CD4-positive, alpha-beta T cell treated with Interleukin-17A for 1 hour (primary cell): ENCODE data around the gene FAHD2A.
"Not testable (repeated sequence)": the region's sequence is repeated elsewhere in the genome, so short reads cannot be mapped to it uniquely, and the experiment has no call there.

ENCODE experiments used
- DNase-seq: peaks from one replicate; pipeline ENCODE4 v3.0.0-alpha.2; 2020

Gene FAHD2A

DNA sequence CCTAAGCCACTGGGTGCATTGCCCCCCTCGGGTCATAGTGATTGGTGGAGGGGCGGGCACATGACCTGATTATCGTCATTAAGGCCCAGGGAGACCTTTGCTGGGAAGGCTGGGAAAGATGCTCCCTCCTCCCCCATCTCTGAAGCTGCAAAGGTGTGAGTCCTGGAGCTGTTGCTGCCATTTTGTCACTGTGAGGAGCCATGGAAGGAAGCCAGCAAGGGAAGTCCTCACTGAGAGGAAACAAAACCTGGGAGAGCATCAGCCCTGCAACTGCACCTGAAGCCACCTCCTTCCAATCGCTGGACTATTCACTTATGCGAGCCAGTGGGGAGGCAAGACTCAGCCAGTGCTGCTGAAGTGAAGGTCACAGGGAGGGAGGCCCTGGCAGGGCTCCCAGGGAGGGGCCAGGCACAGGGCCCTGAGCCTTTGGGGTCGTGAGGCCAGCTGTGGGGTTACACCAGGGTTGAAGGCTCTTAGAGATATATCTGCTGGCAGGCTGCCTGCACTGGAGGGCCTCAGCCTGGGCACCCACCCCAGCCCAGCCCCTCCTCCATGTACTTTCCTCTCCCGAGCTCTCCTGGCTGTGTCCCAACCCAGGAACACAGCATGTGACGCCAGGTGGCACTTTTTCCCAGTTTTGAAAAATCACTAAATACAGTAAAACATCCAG lies 10.7 kb upstream of the FAHD2A start:
- no peak for DNase-seq

DNA sequence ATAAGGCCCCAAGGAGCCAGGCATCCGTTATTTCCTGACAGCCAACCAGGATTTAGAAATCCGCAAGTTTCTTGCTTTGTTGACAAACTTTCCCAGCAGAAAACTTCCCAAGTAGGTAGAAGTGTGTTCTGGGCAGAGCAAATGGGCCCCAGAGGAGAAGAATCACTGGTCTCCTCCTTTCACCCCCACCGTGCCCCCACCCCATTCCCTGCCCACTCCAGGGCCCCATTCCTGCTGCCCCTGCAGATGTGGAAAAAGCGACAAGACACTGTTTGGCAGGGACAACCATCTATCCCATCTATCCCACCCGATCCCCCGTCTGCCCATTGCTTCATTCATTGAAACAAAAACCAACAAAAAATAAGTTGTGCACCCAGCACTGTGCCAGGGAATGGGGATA lies 10.2 kb upstream of the FAHD2A start:
- no peak for DNase-seq

DNA sequence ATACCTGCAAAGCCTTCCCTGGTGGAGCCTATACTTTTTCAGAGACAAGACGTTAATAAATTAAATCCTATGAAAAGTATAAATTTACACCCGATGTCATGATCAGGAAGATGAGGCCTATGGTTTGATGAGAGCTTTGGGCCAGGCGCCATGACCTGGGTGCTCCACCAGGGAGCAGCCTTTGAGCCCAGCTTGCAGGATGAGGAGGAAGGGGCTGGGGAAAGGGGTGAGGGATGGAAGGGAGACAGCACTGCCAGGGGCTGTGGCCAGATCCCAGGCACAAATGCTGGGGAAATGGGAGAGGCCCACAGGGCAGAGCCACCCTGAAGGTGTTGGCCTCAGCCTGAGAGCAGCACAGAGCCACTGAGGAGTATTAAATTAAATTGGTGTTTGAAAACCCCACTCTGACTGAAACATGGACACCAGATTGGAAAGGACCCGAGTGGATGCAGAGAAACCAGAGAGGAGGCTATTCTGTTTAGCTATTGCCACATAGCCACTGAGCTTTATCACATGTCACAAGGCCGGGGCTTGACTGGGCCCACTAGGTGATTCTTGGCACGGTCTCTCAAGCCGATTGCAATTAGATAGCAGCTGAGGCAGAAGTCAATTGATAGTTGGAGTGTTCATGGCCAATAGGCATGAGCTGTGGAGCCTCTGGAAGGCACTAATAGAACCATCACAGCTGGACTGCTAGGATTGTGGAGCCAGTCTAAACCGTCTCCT lies 9.6 kb upstream of the FAHD2A start:
- DNase-seq: no peak

DNA sequence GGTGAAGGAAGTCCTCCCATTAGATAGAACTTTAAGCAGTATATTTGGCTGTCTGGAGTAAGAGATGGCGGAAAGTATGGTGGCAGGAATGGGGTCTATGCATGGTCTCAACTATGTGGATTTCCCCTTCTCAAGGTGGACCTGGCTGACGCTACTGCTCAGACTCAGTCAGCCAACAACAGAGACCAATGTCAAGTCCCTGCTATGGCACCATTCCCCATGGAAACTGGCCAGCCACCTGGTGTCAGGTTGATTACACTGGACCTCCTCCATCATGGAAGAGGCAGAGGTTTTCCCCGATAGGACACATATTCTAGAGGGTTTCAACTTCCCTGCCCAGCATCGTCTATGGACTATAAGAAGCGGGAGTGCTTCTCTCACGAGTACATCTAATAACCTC lies 8.6 kb upstream of the FAHD2A start:
- DNase-seq: no peak

DNA sequence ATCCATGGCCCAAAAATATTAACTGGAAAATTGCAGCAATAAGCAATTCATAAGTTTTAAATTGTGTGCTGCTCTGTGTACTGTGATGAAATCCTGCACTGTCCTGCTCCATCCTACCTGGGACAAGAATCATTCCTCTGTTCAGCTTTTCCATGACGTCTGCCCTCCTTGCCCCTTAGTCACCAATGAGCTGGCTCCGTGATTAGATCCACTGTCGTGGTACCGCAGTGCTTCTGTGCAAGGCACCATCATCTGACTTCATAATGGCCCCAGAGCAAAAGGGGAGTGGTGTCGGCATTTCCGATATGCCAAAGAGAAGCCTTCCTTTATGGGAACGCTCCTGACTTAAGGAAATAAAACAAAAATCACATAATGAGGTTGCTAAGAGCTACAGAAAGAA lies 3.4 kb upstream of the FAHD2A start:
- no peak for DNase-seq

DNA sequence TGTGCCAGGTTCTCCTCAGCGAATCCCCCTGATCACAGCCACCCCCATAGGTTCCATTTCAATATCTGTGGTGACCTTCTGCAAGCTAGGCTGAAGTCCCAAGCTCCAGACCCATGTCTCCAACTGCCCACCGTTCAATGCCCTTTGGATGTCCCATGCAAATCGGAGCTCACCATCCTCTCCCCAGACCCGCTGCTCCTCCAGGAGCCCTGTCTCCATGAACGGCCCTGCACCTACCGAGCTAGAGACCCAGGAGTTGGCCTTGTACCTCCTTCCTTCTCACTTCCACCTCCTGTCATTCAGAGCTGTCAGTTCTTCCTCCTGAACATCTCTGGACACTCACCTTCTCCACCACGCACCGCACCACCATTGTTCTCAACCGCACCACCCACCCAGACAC lies 1.0 kb upstream of the FAHD2A start:
- no peak for DNase-seq

DNA sequence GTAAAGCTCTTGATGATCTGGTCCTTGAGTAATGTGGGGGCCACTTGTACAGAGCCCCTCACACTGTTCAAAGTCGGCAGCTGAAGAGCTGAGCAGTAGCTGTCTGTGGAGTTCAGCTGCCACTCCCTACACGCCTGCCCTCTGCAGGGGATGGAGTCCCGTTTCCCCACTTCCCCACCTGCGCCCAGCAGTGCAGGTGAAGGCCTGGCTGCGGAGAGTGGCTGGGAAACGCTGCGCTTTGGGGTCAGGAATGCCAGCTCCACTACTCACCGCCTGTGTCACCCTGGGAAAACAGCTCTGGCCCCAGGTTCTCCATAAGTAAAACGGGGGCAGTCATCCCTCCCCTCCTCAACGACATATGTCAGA lies 521 bp upstream of the FAHD2A start:
- not testable (repeated sequence) for DNase-seq

DNA sequence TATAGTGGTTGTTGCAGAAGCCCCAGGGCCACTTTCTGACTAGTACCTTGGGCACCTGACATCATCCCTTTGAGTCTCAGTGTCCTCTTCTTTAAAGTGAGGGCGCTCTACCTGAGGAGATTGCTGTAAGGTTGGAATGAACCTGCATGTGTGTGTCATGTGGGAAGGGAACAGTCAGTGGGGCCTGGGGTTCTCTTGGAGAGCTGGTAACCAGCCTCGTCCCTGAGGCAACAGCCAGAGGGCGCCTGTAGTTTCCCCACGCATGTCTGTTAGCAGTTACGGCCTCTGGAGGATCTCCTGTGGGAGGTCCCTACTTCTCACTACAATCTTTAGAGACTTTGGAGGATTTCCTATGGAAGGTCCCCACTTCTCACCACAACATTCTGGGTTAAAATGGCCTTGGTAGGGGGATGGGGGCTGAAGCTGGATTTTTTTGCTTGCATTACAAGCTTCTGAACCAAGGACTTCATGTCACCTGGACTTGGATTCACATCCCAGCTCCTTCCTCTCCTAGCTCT lies 755 bp downstream of the FAHD2A start:
- peak; percentile 47 for DNase-seq

DNA sequence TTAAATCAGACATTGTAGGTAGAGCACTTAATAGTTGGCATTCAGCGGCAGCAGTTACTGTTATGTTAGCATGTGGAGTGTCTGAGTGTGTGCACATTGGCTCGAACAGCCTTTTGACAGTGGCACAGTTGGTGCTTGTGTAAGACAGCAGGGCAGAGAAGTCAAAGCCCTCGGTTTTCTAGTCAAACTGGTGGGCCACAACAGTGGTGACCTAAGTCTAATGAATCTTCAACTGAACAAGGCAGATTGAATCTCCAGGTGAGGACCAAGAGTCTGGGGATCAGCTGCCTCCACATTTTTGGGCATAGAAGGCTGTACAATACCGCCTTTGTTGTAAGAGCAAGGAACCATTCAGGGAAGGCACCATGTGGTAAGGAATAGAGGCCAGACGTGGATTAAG lies 1.3 kb downstream of the FAHD2A start:
- not testable (repeated sequence) for DNase-seq

DNA sequence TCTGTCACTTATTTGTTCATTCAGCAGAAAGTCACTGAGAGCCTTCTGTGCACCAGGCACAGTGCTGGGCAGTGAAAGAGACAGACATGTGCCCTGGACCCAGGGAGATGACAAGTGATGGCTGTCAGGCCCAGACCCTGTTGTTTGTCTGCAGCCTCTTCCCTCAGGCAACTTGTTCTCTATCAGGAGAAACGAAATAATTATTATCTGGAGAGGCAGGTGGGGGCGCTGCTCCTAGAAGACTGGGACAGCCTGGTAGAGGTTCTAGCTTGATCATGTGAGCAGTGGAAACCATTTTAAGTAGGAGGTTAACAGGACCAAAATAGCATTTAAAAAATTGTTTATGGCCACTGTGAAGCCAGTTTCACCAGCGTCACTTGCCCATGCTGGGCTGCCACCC lies 2.2 kb downstream of the FAHD2A start:
- not testable (repeated sequence) for DNase-seq

DNA sequence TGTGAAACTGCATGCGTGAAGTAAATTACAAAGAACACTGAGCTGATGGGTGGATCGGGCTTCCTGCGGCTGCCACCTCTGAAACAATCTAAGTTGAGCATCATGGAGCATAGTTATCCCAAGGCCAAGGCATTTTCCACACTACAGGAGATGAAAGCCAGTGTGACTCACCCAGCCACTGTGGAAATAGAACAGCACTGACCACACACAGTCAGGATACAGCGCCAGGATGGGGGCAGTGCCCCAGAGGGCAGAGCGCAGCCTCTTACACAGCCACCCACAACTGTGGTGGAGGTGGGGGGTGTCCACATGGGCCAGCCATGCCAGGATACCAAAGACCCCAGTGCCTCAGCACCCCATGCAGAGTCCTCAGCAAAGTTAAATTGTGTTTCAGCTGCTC lies 8.7 kb downstream of the FAHD2A start:
- DNase-seq: not testable (repeated sequence)

DNA sequence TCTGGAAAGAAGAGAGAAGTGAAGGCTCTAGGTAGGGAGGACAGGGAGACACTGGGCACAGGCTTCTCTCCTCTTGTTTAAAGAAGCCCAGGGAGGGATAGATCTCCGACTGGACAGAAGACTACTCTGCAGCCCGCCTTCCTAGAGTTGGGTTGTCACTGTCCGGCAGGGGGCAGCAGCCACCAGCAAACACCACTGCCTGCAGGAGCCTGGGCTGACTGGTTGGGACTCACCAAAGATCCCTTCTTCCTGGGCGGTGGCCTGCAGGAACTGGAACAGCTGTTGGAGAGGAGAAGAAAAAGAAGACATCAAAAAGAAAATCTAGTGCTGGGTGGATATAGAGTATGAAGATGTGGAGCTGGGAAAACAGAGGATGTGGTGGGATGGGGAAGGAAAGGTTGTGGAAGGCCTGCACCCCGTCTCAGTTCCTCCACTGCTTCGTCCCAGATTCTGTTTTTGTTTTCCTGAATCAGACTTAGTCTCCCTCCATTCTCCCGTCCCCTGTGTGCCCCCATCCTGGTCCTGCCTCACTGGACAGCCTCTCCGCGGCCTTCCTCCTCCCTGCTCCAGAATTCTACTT lies 11.6 kb downstream of the FAHD2A start:
- peak; percentile 61 for DNase-seq

DNA sequence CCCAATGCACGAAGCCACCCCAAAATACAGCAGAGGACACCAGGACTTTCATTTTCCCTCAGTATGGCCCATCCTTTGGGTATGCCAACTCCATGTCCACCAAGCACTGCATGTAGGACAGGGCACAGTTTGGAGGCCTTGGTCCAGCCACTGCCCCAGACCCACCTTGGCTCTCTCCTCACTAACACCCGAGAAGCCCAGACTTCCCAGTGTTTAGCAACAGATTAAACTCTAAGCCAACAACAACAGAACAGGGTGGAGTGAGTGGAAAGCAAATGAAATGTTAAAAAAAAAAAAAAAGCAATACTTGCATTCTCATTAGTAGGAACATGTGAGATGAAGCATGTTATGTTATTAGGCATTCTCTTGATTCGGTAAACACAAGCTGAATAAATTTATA lies 12.6 kb downstream of the FAHD2A start:
- not testable (repeated sequence) for DNase-seq

DNA sequence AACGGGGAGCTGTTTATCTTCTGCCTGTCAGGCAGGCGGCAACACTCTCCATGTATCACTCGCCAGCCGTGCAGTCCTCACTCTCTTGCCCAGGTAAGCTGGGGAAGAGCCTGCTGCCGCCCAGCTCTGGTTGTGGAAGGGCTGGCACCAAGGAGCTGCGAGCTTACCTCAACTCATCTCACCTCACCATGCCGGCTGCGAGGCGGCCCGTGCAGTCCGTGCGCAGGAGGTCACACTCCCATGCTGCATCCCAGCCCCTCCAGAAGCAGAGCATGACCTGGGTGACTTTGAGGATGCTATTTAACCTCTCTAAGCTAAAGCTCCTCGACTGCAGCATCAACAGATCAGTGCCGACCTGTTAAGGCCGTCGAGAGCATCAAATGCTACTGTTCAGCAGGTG lies 13.1 kb downstream of the FAHD2A start:
- not testable (repeated sequence) for DNase-seq

DNA sequence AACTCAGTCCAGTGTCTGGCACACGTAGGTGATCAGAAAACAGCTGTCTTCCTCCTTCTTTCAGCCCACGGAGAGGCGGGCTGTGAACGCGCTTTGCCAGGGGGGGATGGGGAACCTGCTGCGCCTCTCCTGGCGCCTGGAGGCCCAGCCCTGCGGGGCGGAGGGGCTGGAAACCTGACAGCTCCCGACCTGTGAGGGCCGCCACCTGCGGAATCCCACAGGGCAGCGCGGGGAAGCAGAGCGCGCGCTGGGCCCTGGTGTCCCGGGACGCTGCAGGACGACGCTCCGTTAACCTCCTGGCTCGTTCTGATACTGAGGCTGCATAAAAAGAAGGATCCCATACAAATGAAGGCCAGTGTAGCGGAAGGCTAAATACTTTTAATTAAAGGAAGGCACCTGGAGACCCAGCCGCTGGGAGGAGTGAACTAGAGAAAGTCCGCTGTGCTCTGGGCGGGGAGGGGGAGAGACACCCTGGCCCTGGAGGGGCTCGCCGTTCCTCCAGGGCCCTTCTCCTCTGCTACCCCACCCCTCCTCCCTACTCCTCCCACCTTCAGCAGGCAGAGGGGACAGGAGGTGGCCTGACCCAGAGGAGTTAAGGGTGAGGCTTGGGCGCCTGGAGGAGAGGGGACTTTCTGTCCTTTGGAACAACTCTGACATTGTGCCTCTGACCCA lies 24.8 kb downstream of the FAHD2A start:
- not testable (repeated sequence) for DNase-seq

DNA sequence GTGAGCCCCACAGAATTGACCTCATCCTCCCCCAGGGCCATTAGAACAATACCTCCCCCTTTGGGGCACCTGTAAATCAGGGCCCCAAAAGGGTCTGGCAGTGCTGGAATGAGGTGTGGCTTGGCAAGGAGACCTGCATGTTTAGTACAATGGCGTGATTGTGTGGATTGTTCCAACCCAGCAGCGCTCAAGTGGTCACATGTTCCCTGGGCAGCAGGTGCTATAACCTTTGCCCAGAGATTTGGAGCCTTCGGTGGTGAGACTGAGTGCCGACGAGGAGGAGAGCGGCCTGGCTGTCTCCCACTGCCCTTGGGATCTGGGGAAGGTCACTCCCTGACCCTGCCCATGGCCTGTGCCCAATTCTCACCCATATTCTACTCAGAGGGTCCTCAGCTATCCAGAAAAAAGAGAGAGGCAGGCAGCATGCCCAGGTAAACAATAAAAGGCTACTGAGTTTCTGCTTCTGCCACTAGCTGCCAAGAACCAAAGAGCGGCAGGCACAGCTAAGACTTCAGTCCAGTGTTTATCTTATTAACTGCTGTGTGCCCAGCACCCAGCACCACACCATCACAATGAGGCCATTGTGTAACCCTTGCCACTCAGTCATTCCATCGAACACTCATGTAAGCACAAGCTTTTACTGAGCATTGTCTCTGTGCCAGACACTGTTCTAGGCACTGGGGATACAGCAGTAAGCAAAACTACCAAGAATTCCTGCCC lies 27.4 kb downstream of the FAHD2A start:
- not testable (repeated sequence) for DNase-seq

DNA sequence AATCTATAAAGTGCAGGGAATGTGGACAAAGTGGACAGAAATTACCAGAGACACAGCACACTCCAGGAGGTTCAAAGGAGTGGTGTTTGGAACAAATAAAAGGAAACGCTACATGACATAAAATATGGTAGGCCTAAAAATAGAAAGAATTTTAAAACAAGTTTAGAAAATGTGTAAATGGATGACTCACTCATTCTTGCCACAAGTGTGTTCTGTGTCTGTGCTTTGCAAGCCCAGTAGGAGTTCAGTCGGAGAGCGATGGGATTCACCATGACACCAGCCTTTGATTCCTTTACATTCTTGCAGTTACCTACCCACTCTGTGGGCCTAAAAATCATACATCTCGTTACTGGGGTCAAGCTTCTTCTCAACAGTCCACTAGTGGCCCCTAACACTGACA lies 30.9 kb downstream of the FAHD2A start:
- DNase-seq: not testable (repeated sequence)

DNA sequence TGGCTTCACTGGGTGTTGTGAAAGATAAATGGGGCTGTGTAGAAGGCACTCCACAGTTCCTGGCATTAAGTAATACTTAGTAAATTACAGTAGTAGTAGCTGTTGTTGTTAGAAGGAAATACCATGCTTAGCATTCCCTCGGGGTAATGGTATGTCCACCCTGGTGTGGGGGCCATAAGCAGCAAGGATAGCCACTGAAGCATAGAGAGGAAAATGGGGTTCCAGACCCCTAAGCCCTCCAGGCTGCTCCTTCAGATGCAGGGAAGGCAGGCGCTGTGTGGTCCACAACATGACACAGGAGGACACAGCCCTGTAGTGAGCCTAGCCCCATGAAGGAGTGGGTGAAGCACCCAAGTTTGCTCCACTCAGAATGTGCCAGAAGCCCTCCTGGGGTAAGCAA lies 31.5 kb downstream of the FAHD2A start:
- DNase-seq: not testable (repeated sequence)

DNA sequence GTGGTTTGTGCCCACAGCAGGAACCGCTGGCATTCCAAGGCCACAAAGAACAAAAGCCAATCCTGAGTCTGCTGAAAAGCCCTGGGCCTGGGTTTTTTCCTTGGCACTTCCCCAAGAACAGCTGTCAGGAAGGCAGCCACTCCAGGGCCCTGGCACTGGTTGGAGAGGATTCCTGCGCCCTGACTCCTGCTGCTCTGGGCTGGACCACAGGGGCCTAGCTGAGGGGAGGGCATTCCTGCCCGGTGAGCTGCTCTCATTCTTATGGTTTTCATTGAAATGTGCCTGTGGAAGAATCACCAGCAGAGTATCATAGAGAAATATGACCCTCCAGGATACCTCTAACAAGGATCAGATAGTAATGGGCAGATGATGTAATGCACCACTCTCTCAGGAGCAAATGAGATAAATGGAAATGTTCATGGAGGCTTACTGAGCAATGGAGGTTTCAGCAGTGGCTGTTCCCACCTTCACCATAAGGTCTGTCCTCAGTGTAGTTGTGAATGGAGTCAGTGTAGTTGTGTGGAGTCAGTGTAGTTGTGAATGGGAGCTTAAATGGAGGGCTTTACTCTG lies 32.1 kb downstream of the FAHD2A start:
- not testable (repeated sequence) for DNase-seq

DNA sequence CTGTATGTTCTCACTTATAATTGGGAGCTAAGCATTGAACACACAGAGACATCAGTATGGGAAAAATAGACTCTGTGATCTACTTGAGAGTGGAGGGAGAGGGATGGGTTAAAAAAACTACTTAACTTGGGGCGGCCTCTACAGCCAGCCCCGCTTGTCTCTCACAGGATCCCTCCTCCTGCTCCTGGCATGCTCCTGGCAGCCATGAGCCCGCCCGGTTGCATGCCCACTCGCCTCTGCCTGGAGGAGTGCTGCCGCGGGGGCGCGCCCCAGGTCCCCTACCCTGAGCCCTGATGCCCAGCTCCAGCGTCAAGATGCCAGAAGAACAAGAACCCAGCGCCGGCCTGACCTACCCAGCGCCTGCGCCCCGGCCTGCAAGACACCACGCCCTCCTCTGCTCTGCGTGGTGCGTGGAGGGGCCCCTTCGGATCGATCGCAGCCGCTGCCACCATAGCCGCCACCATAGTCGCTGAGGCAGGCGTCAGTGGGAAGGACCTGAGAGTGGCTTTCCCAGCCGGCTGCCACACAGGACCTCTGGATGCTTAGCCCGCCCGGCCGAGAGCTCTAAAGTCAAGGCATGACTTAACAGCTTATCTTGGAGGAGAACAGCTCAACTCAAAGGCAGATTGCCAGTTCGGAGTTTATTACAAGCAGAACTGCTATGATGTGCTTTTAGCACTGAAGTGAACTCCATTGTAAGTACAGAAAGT lies 32.8 kb downstream of the FAHD2A start:
- not testable (repeated sequence) for DNase-seq

DNA sequence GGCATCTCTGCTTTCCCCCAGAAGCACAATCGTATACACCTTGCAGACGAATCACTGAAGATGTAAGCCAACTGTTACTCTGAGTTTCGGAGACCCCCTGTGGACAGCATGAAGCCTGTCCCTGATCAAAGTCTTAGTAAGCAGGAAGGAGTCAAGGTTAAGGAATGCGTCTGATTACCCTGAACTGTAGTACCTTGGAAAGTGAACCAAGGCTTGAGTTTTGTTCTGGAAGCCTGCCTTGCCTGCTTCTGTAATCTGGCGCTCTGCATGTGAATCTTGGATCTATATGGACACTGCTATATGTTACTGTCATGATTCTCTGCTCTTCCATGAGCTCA lies 33.3 kb downstream of the FAHD2A start:
- not testable (repeated sequence) for DNase-seq
